NCI-H2227 treated with DMSO at 0.1 percent for 48 hours (cell line): ENCODE results near the gene KIF22.
"Not testable (repeated sequence)": the region's sequence is repeated elsewhere in the genome, so short reads cannot be mapped to it uniquely, and the experiment has no call there.

ENCODE experiments used
- DNase-seq: peaks from one replicate; lab custom pipeline; 2025; lab: John Stamatoyannopoulos, UW

Gene KIF22

GRCh38 chr16:29766571-29766970, 24.0 kb upstream of the KIF22 start:
- DNase-seq, result no peak

GRCh38 chr16:29767062-29767461, 23.5 kb upstream of the KIF22 start:
- DNase-seq, result no peak

GRCh38 chr16:29769507-29769906, 21.0 kb upstream of the KIF22 start:
- no peak for DNase-seq

- no peak for DNase-seq
Observed at GRCh38 chr16:29770250-29770929, 20.2 kb upstream of the KIF22 start.

- not testable (repeated sequence) for DNase-seq
Observed at GRCh38 chr16:29772330-29772729, 18.2 kb upstream of the KIF22 start.

GRCh38 chr16:29774730-29775129, 15.8 kb upstream of the KIF22 start:
- DNase-seq, result no peak

GRCh38 chr16:29775742-29776408, 14.7 kb upstream of the KIF22 start:
- DNase-seq, result no peak

GRCh38 chr16:29777576-29778350, 12.8 kb upstream of the KIF22 start, which contains the start of gene ZG16:
ZG16 (plus strand) TSS chr16:29778256; CDS start chr16:29779267, 1,011 bp downstream.
- DNase-seq, result no peak

GRCh38 chr16:29779474-29779873, 11.1 kb upstream of the KIF22 start:
- no peak for DNase-seq

GRCh38 chr16:29783094-29783953, 7.2 kb upstream of the KIF22 start:
- DNase-seq, result not testable (repeated sequence)

GRCh38 chr16:29784157-29784556, 6.4 kb upstream of the KIF22 start:
- no peak for DNase-seq

- DNase-seq, result no peak
Observed at GRCh38 chr16:29784901-29785500, 5.5 kb upstream of the KIF22 start.

GRCh38 chr16:29787155-29787554, 3.4 kb upstream of the KIF22 start:
- not testable (repeated sequence) for DNase-seq

GRCh38 chr16:29789775-29790182, 772 bp upstream of the KIF22 start:
- DNase-seq, result no peak

GRCh38 chr16:29790949-29791844, 646 bp downstream of the KIF22 start:
- DNase-seq, result no peak

- DNase-seq, result no peak
Observed at GRCh38 chr16:29791845-29792807, 1.6 kb downstream of the KIF22 start.

GRCh38 chr16:29793153-29793552, 2.6 kb downstream of the KIF22 start:
- DNase-seq, result not testable (repeated sequence)

GRCh38 chr16:29794231-29794710, 3.7 kb downstream of the KIF22 start:
- no peak for DNase-seq

GRCh38 chr16:29802416-29802935, 11.9 kb downstream of the KIF22 start:
- DNase-seq, result no peak
